Stimulated activated CD4-positive, alpha-beta T cell treated with anti-CD3 and anti-CD28 coated beads, Interleukin-1b, Interleukin-23, amount 100 ng/mL, for 24 hours (primary cell): ENCODE data around the gene IL11.

Experiments
- DNase-seq, 4 experiments: peaks; one replicate each; pipeline ENCODE4 v3.0.0-alpha.2; 2020; ENCODE audit warnings: low read depth in 4 of 4, low spot score in 1 of 4

IL11 gene

DNA sequence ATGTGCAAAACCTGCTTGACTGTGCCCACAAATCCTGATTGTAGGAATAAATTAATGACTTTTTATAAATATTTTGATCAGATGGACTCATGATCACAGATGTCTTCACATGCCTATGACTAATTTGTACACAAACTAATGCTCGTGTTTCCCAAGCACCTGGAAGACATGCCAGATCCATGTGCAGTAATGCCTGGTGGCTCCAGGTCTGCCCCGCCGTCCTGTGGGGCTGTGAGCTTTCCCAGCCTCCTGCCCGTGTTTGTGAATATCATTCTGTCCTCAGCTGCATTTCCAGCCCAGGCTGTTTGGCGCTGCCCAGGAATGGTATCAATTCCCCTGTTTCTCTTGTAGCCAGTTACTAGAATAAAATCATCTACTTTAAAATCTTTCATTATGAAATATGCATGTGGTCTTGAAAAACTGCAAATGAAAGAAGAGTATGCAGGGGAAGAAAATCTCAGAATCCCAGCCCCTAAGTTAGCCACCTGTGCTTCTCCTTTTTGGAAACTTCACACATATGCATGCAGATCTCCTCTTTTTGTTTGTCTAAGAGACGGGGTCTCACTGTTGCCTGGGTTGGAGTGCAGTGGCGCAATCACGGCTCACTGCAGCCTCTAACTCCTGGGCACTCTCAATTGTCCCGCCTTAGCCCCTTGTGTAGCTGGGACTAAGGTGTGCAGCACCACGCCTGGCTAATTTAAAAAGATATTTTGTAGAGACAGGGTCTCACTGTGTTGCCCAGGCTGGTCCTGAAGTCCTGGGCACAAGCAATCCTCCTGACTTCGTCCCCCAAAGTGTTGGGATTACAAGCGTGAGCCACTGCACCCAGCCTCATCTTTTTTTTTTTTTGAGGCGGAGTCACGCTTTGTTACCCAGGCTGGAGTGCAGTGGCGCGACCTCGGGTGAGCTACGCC, 21.7 kb upstream of the IL11 start:
- no peak for DNase-seq

DNA sequence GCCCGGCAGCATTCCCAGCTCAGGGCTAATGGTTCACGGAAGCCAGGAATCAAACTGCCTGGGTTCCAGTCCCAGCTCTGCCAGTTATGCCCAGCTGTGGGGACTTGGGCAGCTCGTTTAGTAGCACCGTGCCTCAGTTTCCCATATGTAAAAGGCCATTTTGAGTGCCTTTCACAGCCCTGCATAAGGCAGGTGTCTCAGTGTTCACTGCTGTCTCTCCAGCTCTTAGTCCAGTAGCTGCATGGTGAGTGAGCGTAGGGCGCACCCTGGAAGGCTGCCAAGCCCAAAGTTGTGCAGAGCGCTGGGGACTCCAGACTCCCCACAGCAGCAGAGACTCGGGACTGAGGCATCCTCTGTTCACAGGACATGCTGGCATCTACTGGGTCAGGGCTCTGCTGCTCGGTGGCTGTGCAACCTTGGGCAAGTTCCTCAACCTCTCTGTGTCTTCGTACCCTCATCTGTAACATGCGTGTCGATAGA, 21.0 kb upstream of the IL11 start:
- no peak for DNase-seq

- DNase-seq: no peak
These were observed 20.2 kb upstream of the IL11 start for GRCh38 chr19:55390461-55390880.

DNA sequence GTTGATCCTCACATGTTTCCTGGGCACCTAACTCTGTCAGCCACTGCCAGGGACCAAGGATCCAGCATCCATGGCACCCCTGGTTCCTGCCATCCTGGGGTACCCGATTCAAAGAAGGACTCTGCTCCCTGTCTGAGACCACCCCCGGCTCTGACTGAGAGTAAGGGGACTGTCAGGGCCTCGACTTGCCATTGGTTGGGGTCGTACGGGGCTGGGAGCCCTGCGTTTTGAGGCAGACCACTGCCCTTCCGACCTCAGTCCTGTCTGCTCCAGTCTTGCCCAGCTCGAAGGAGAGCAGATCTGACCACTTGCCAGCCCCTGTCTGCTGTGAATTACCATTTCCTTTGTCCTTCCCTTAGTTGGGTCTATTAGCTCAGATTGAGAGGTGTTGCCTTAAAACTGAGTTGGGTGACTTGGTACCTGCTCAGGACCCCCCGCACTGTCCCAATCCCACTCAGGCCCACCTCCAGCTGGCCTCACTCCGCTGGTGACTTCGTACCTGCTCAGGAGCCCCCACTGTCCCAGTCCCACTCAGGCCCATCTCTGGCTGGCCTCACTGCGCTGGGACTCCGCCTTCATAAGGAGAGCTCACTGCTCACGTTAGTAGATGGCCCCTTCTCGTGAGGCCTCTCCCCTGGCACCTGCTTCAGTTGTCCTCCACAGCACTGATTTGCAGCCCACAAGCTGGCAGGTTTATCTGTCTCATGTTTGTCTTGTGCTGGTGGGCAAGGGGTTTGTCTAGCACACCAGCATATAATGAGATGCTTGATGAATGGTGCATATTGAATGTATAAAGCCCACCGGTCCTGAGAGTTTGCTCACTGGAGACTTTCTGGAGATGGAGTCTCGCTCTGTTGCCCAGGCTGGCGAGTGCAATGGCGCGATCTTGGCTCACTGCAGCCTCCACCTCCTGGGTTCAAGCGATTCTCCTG, 19.4 kb upstream of the IL11 start:
- DNase-seq: no peak

GRCh38 chr19:55387736-55388497, 17.7 kb upstream of the IL11 start:
- no peak for DNase-seq

DNA sequence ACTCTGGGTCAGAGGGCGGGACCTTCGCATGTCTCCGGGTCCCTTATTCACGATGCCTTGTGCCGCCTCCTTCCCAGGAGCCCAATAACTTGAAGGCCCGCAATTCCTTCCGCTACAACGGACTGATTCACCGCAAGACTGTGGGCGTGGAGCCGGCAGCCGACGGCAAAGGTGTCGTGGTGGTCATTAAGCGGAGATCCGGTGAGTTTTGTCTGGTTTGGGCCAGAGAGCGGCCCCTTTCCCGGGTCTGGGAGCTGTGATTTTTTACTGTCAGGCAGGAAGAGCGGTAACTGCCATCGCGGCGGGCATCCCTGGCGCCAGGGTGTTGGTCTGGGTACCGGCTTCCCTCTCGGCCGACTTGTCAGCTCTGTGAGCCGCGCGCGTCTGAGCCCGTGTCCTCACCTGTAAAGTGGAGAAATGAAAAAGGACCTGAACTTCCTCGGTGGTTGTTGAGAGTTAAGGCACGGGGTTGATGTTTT, 16.3 kb upstream of the IL11 start:
- no peak for DNase-seq

DNA sequence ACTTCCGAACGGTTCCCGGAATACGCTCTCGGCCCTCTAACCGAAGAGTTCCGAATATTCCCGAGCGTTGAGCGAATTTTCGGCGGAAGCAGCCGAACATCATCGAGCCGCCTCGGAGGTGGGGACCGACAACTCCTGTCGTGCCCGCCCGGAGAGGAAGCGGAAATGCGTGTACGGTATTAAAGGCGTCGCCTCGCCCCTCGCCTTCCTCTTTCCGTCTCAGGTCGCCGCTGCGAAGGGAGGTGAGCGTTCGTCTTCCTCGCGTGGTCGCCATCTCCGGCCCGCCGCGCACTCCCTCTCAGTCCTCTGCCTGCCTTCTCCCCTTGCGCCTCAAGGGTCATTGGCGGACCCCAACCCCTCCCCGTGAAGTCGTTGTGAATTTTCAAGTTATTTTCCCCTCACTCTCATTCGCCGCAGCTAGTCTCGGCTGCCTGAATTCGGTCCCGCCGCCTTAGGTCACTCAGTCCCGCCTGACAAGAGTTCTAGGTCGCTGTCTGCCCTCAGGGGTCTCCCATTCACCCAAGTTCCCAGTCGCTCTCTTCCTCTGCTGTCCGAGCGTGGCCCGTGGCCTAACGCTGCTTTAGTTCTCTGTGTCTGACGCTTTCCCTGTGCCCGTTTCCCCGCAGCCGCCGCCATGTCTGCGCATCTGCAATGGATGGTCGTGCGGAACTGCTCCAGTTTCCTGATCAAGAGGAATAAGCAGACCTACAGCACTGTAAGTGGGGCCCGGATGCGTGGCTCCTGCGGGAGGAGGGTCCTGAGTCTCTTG, 15.6 kb upstream of the IL11 start, which contains the start of gene RPL28:
Gene RPL28, plus strand, starts transcription at position 209 of the 769 bp plus-strand sequence. Its CDS starts 426 bp downstream, at position 635.
- DNase-seq: peak; percentile 94 to 97 (median 95)

DNA sequence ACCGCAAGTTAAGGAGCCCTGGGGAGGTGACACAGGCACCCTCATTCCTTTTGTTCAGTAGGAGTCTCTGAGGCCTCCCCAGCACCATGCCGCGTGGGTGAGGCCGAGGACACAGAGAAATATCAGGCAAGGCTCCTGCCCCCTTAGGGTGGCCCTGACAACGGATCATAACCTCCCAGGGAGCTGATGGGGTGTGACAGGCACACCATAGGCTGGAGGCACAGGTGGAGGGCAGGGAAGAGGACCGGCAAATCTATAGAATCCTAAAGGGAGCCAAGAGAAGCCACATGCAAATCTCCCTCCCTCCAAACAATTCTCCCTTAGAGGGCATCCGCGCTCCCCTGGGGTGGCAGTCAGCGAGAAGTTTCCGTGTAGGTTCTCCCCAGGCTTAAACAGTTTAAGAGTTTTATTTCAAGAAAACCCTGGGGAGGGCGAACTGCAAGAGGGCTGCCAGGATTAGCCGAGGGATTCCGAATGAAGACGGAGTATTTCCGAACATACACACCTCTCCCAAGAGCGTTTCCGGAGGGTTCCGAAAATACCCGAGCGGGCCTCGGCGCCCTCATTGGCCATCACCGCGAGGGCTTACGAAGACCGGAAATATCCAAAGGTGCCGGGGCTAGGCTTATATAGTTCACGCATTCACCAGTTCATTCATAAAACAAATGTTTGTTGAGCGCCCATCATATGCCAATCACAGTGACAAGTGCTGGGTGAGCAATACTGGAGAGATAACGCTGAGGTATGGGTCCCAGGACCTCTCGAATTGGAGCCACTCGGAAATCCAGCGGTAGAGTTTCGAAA, 14.9 kb upstream of the IL11 start:
- DNase-seq: peak; percentile 85 to 95 (median 92)

DNA sequence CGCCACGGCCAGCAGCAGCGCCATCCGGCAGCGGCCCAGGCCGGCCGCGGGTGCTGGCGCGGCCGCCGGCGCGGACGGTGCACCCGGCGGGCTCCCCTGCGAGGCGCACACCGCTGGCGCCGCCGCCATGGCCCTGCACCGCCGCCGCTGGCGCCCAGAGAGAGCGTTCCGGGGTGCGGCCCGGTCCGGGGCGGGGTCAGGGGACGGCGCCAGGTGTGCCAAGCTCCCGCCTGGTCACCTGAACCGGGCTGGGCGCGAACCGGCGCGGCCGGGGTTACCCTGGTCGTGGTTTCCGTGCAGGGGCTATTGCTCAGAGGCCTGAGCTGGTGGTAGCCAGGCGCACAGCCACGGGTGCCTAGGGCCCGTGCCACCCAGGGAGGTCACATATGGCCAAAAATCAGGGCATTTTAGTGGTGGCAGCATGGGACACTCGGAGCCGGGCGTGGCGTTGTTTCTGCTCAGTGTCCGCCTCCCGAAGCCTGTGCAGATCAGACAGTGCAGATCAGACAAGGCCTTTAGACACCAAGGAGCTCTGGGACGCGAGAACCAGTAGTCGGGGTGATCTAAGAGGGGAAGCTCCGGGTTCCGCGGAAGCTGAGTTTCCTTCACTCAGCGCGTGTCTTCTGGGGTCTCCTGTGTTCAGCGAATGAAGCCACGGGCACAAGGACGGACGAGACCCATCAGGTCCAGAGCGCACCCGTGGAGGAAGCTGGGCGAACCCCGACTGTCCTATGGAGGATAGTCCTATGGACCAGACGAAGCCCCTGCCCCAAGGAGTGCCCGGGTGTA, 14.1 kb upstream of the IL11 start, which contains the start of gene TMEM238:
Gene TMEM238, minus strand, starts transcription at position 162 of the 789 bp plus-strand sequence. Its CDS starts 33 bp downstream, at position 129.
- DNase-seq: no peak

GRCh38 chr19:55383279-55384130, 13.2 kb upstream of the IL11 start:
- DNase-seq: peak in 1 of 4 experiments; percentile 42

DNA sequence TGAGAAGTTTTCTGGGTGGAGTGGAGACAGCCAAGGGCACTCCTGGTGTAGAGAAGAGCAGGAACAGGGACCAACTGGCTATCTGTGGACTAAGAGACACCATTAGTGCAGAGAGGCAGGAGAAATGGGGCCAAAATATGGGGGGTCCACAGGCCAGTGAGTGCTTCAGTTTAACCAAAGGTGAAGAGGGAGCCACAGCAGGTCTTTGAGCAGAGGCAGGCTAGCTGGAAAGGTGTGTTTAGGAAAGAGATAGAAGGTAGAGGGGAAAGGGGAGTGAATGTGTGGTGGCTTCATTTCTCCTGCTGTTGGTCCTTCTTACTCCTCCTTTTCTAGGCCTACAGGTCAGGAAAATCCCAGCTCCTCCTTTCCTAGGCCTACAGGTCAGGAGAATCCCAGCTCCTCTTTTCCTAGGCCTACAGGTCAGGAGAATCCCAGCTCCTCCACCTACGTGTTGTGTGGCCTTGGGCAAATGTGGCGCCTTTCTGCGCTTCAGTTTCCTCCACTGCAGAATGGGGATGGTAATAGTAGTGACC, 12.3 kb upstream of the IL11 start:
- no peak for DNase-seq

GRCh38 chr19:55382013-55382412, 11.8 kb upstream of the IL11 start:
- DNase-seq: no peak

GRCh38 chr19:55379174-55379573, 8.9 kb upstream of the IL11 start:
- DNase-seq: no peak

GRCh38 chr19:55377356-55378131, 7.3 kb upstream of the IL11 start:
- no peak for DNase-seq

GRCh38 chr19:55376241-55376933, 6.1 kb upstream of the IL11 start, which contains the start of gene TMEM190:
Gene TMEM190, plus strand, starts transcription at chr19:55376826. Its CDS starts 28 bp downstream, at chr19:55376854.
- no peak for DNase-seq
